ENCODE data around the gene MYO7A. TPM values are rescaled to one million over a fixed set of nuclear protein-coding genes. Genes with fewer than 3 reads are reported as not detected.

The MYO7A gene
- total RNA-seq, 3 donors from 2014 or later (not counting 1 experiment from before 2014, with no cell fraction given) = 0.20 to 1.1 (median 0.68) TPM

- Histone ChIP-seq H3K9me3 (ENCODE audit: control insufficient read depth, insufficient read depth, low read length) (no peaks in the 10 kb centered on the region), H3K27me3 (ENCODE audit: control insufficient read depth, insufficient read depth, low read length) (peaks cover 2% of the 10 kb centered on the region), H3K27ac (ENCODE audit: low read length) (no peak overlapping the region), H3K4me1 (ENCODE audit: control insufficient read depth, insufficient read depth, low read length) (peaks cover 3% of the 10 kb centered on the region), H3K36me3 (ENCODE audit: control insufficient read depth, insufficient read depth, low read length) (no peaks in the 10 kb centered on the region), H3K4me3 (ENCODE audit: low read length) (no peak overlapping the region)
- peaks cover 0 to 4% of the 10 kb centered on the region in 2 donors for H3K27me3 Mint-ChIP-seq (ENCODE audit: low read depth in 2 of 2)
- no peak overlapping the region for H3K27ac Mint-ChIP-seq
- H3K9me3 Mint-ChIP-seq = no peaks in the 10 kb centered on the region
- 89% methylated on average over 8 of the region's 8 CpGs for whole genome bisulfite sequencing (ENCODE audit: insufficient coverage)
- DNase-seq (no peak), ATAC-seq (no peak)
- H3K4me3 Mint-ChIP-seq = no peak overlapping the region
- no peaks in the 10 kb centered on the region for H3K36me3 Mint-ChIP-seq
- peaks cover 9 to 15% of the 10 kb centered on the region in 2 donors for H3K4me1 Mint-ChIP-seq
- intact Hi-C loops (cut with micrococcal nuclease) = no loop called here
- TF ChIP-seq, protein P1, sequence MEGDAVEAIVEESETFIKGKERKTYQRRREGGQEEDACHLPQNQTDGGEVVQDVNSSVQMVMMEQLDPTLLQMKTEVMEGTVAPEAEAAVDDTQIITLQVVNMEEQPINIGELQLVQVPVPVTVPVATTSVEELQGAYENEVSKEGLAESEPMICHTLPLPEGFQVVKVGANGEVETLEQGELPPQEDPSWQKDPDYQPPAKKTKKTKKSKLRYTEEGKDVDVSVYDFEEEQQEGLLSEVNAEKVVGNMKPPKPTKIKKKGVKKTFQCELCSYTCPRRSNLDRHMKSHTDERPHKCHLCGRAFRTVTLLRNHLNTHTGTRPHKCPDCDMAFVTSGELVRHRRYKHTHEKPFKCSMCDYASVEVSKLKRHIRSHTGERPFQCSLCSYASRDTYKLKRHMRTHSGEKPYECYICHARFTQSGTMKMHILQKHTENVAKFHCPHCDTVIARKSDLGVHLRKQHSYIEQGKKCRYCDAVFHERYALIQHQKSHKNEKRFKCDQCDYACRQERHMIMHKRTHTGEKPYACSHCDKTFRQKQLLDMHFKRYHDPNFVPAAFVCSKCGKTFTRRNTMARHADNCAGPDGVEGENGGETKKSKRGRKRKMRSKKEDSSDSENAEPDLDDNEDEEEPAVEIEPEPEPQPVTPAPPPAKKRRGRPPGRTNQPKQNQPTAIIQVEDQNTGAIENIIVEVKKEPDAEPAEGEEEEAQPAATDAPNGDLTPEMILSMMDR (IDR thresholded peaks at IDR 0.05) = no peak
Measured at GRCh38 chr11:77121876-77122575, 6.0 kb upstream of the MYO7A start.

GRCh38 chr11:77122576-77123212 lies 5.4 kb upstream of the MYO7A start:
- H3K36me3 Mint-ChIP-seq = no peaks in the 10 kb centered on the region
- Histone ChIP-seq H3K9me3 (ENCODE audit: control insufficient read depth, insufficient read depth, low read length) (no peaks in the 10 kb centered on the region), H3K27ac (ENCODE audit: low read length) (no peak overlapping the region), H3K4me1 (ENCODE audit: control insufficient read depth, insufficient read depth, low read length) (peaks cover 10% of the 10 kb centered on the region), H3K27me3 (ENCODE audit: control insufficient read depth, insufficient read depth, low read length) (peaks cover 8% of the 10 kb centered on the region), H3K4me3 (ENCODE audit: low read length) (no peak overlapping the region), H3K36me3 (ENCODE audit: control insufficient read depth, insufficient read depth, low read length) (no peaks in the 10 kb centered on the region)
- TF ChIP-seq, protein P1 (IDR thresholded peaks at IDR 0.05) = no peak
- H3K27ac Mint-ChIP-seq = no peak overlapping the region
- 89% methylated on average over 7 of the region's 7 CpGs for WGBS (ENCODE audit: insufficient coverage)
- DNase-seq (no peak), ATAC-seq (no peak)
- H3K4me3 Mint-ChIP-seq = no peak overlapping the region
- intact Hi-C loops (cut with micrococcal nuclease) = no loop called here
- peaks cover 9 to 21% of the 10 kb centered on the region in 2 donors for H3K4me1 Mint-ChIP-seq
- no peaks in the 10 kb centered on the region for H3K9me3 Mint-ChIP-seq
- peaks cover 0 to 7% of the 10 kb centered on the region in 2 donors for H3K27me3 Mint-ChIP-seq (ENCODE audit: low read depth in 2 of 2)

GRCh38 chr11:77123591-77123990 lies 4.5 kb upstream of the MYO7A start:
- 90% methylated on average over 8 of the region's 8 CpGs for WGBS (ENCODE audit: insufficient coverage)
- Mint-ChIP-seq H3K36me3 (no peaks in the 10 kb centered on the region), H3K9me3 (no peaks in the 10 kb centered on the region), H3K4me1 (peaks cover 9 to 26% of the 10 kb centered on the region in 2 donors), H3K4me3 (no peak overlapping the region), H3K27me3 (ENCODE audit: low read depth in 2 of 2) (peaks cover 9 to 12% of the 10 kb centered on the region in 2 donors), H3K27ac (no peak overlapping the region)
- Histone ChIP-seq H3K27ac (ENCODE audit: low read length) (no peak overlapping the region), H3K36me3 (ENCODE audit: control insufficient read depth, insufficient read depth, low read length) (no peaks in the 10 kb centered on the region), H3K27me3 (ENCODE audit: control insufficient read depth, insufficient read depth, low read length) (peaks cover 11% of the 10 kb centered on the region), H3K4me3 (ENCODE audit: low read length) (no peak overlapping the region), H3K4me1 (ENCODE audit: control insufficient read depth, insufficient read depth, low read length) (peaks cover 17% of the 10 kb centered on the region), H3K9me3 (ENCODE audit: control insufficient read depth, insufficient read depth, low read length) (no peaks in the 10 kb centered on the region)
- intact Hi-C loops (cut with micrococcal nuclease) = no loop called here
- DNase-seq (no peak), ATAC-seq (no peak)
- TF ChIP-seq, protein P1 (IDR thresholded peaks at IDR 0.05) = no peak
